HG02938 (cell line): ENCODE data around the gene SIGLEC1.

Experiments used
- ATAC-seq: cut with Tn5 transposase; IDR thresholded peaks from one replicate; pipeline ENCODE4 v1.9.1; 2021; ENCODE audit warnings: mild to moderate bottlenecking, moderate library complexity; ENCODE audit not compliant: unreplicated experiment

SIGLEC1 gene

GRCh38 chr20:3702611-3703391 is 9.6 kb downstream of the SIGLEC1 start:
- no peak for ATAC-seq

GRCh38 chr20:3701061-3701998 is 11.1 kb downstream of the SIGLEC1 start:
- no peak for ATAC-seq

- no peak for ATAC-seq
Measured at GRCh38 chr20:3699037-3699436, 13.4 kb downstream of the SIGLEC1 start.

GRCh38 chr20:3698591-3699001 is 13.8 kb downstream of the SIGLEC1 start:
- no peak for ATAC-seq

- ATAC-seq = no peak
Measured at GRCh38 chr20:3697588-3698305, 14.7 kb downstream of the SIGLEC1 start.

GRCh38 chr20:3696745-3697587 is 15.4 kb downstream of the SIGLEC1 start:
- no peak for ATAC-seq

- no peak for ATAC-seq
Measured at GRCh38 chr20:3696200-3696599, 16.2 kb downstream of the SIGLEC1 start.

- no peak for ATAC-seq
Measured at GRCh38 chr20:3694864-3695263, 17.5 kb downstream of the SIGLEC1 start.

GRCh38 chr20:3693376-3693775 is 19.0 kb downstream of the SIGLEC1 start:
- ATAC-seq = no peak

- ATAC-seq = no peak
Measured at GRCh38 chr20:3692706-3693294, 19.6 kb downstream of the SIGLEC1 start.

GRCh38 chr20:3691897-3692296 is 20.5 kb downstream of the SIGLEC1 start:
- ATAC-seq = no peak

GRCh38 chr20:3691306-3691705 is 21.1 kb downstream of the SIGLEC1 start:
- no peak for ATAC-seq

- no peak for ATAC-seq
Measured at GRCh38 chr20:3690413-3690812, 22.0 kb downstream of the SIGLEC1 start.

GRCh38 chr20:3689978-3690377 is 22.4 kb downstream of the SIGLEC1 start:
- no peak for ATAC-seq

- no peak for ATAC-seq
Measured at GRCh38 chr20:3687655-3688054, 24.7 kb downstream of the SIGLEC1 start.

- no peak for ATAC-seq
Measured at GRCh38 chr20:3686867-3687321, 25.5 kb downstream of the SIGLEC1 start.

- no peak for ATAC-seq
Measured at GRCh38 chr20:3686421-3686820, 26.0 kb downstream of the SIGLEC1 start.

GRCh38 chr20:3685341-3685740 is 27.1 kb downstream of the SIGLEC1 start:
- ATAC-seq = no peak

- ATAC-seq = no peak
Measured at GRCh38 chr20:3681931-3682781, 30.2 kb downstream of the SIGLEC1 start, which contains the start of gene ADAM33. TSS of gene ADAM33 (minus strand) at chr20:3682010. CDS start at chr20:3682004, 6 bp downstream.
